ENCODE data around the gene OR6C75. TPM values are rescaled to one million over a fixed set of nuclear protein-coding genes. Genes with fewer than 3 reads are reported as not detected.
"Not testable (repeated sequence)": the region's sequence is repeated elsewhere in the genome, so short reads cannot be mapped to it uniquely, and the experiment has no call there.

Gene OR6C75
- total RNA-seq = not detected

DNA sequence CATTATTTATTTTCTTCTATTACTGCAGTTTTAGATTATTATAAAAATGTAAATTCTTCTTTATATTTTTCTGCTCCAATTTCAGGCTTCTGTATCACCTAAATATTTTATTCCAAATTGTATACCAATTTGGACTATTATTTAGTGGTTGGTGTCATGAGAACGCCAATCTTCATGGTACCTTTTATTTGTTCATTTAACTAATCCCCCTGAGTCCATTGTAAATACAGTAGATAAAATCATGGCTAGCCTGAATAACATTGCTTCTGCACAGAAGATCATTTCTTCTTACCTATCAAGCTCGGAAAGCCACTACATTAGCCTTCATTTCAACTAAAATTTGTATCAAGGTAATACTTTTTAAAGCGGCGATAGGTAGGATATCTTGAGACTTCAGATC lies at the start of gene OR6C75:
OR6C75 (plus strand) TSS at position 301 of the 400 bp plus-strand sequence. CDS start 2,136 bp downstream, outside the sequence.
- DNase-seq (ENCODE audit: low spot score) (no peak), ATAC-seq (ENCODE audit: low FRiP score) (no peak)
- TF ChIP-seq, protein P1, sequence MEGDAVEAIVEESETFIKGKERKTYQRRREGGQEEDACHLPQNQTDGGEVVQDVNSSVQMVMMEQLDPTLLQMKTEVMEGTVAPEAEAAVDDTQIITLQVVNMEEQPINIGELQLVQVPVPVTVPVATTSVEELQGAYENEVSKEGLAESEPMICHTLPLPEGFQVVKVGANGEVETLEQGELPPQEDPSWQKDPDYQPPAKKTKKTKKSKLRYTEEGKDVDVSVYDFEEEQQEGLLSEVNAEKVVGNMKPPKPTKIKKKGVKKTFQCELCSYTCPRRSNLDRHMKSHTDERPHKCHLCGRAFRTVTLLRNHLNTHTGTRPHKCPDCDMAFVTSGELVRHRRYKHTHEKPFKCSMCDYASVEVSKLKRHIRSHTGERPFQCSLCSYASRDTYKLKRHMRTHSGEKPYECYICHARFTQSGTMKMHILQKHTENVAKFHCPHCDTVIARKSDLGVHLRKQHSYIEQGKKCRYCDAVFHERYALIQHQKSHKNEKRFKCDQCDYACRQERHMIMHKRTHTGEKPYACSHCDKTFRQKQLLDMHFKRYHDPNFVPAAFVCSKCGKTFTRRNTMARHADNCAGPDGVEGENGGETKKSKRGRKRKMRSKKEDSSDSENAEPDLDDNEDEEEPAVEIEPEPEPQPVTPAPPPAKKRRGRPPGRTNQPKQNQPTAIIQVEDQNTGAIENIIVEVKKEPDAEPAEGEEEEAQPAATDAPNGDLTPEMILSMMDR (IDR thresholded peaks at IDR 0.05) = no peak

DNA sequence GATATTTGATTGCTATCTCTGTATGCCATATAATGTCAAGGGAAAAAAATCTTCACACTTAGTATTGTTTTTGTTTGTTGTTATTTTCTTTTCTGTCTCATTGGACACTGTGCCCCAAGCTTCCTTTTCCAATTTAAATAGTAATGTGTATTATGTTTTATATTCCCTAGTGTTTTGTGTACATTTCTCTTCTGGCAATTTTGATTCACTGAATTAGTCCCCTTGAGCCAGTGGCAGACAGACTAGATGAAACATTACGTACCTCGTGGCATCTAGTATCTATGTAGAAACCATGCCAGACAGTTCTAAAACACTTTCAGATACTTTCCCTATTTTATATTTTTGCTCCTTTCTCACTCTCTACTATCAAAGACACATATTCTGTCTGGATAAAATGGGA lies 48.7 kb upstream of the OR6C75 start, which contains the start of gene OR6C1:
OR6C1 (plus strand) TSS at position 301 of the 400 bp plus-strand sequence. CDS start 6,257 bp downstream, outside the sequence.
- no peak for DNase-seq (ENCODE audit: low spot score)
- TF ChIP-seq, protein P1 (IDR thresholded peaks at IDR 0.05) = no peak
- ATAC-seq (ENCODE audit: low FRiP score) = no peak

DNA sequence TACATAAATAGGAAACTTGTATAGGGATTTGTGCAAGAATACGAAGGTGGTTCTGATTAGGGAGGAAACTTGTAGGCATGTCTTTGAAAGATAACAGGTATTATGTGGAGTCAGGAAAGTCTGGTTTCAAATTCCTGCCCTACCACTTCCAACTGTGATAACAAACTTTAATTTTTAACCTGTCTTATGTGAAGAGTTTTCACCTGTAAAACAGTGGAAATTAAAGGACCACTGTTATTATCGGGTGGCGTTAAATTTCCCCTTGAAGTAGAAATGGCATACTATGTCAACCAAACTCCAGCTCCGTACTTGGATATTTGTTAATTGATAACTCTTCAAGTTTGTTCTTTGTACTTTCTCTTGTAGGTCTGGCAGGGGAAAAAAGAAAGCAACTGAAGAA lies 42.6 kb upstream of the OR6C75 start:
- ATAC-seq (ENCODE audit: low FRiP score) = no peak
- TF ChIP-seq, protein P1 (IDR thresholded peaks at IDR 0.05) = no peak
- DNase-seq (ENCODE audit: low spot score) = no peak

DNA sequence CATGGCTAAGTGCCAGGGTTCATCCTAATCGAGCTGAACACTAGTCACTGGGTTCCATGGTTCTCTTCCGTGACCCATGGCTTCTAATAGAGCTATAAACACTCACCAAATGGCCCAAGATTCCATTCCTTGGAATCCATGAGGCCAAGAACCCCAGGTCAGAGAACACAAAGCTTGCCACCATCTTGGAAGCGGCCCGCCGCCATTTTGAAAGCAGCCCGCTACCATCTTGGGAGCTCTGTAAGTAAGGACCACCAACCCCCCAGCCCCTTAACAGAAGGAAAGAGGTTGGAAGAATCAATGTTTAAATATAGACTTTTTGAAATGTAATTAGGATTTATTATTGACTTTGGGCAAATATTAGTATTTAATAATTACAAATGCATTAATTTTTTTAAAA lies 37.0 kb upstream of the OR6C75 start:
- not testable (repeated sequence) for ATAC-seq (ENCODE audit: low FRiP score); DNase-seq (ENCODE audit: low spot score)

DNA sequence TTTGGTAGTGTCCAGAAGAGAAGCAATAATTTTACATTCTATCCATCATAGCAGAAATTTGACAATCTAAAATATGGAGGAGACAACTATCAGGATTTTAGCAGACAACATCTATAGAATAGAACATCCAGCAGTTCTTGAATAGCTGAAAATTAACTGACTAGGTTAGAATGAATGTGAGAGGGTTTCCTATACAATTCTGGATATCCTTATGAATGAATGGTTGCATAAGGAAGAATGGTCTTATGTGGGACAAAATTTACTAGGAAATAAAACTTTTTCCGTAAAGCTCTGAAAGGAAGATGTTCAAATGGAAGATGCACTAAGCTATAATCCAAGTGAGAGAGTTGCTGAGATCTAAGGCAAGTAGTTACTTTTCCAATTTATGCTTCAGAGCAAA lies 32.3 kb upstream of the OR6C75 start, which contains the start of gene OR6C3:
OR6C3 (plus strand) TSS at position 301 of the 400 bp plus-strand sequence. CDS start 955 bp downstream, outside the sequence.
- DNase-seq (ENCODE audit: low spot score) = no peak
- ATAC-seq (ENCODE audit: low FRiP score) = no peak
- TF ChIP-seq, protein P1 (IDR thresholded peaks at IDR 0.05) = no peak

DNA sequence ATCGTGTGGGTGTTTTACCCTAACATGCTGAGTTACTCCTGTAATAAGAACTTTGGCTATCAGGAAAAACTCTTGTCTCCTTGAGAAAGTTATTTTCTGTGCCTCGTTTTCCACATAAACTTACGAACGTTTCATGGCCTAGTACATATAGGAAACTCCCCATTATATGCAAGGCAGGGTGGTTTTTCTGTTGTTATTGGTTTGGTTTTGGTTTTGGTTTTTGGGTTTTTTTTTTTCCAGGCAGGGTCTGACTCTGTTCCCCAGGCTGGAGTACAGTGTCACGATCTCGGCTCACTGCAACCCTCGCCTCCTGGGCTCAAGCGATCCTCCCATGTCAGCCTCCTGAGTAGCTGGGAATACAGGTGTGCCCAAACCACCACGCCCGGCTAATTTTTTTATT lies 26.8 kb upstream of the OR6C75 start:
- TF ChIP-seq, protein P1 (IDR thresholded peaks at IDR 0.05) = no peak
- ATAC-seq (ENCODE audit: low FRiP score) (no peak), DNase-seq (ENCODE audit: low spot score) (no peak)

DNA sequence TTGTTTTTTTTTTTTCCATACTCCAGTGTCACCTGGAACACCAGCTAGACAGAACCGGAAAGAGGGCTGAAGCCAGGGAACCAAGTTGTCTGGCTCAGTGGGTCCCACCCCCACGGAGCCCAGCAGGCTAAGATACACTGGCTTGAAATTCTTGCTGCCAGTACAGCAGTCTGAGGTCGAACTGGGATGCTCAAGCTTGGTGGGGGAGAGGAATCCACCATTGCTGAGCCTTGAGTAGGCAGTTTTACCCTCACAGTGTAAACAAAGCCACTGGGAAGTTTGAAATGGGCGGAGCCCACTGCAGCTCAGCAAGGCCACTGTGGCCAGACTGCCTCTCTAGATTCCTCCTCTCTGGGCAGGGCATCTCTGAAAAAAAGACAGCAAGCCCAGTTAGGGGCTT lies 7.4 kb upstream of the OR6C75 start:
- ATAC-seq (ENCODE audit: low FRiP score); DNase-seq (ENCODE audit: low spot score): not testable (repeated sequence)

DNA sequence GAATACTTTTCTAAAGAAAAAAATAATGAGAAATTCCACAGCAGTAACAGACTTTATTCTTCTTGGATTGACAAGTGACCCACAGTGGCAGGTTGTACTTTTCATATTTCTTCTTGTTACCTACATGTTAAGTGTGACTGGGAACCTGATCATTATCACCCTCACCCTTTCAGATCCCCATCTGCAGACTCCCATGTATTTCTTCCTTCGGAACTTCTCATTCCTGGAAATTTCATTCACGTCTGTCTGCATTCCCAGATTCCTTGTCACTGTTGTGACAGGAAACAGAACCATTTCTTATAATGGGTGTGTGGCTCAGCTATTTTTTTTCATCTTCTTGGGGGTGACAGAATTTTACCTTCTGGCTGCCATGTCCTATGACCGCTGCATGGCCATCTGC lies 2.3 kb downstream of the OR6C75 start:
- TF ChIP-seq, protein P1 (IDR thresholded peaks at IDR 0.05) = no peak
- ATAC-seq (ENCODE audit: low FRiP score) = no peak
- DNase-seq (ENCODE audit: low spot score) = no peak

All from omental fat pad (tissue), 4 donors.